Activated CD4-positive, alpha-beta T cell treated with anti-CD3 and anti-CD28 coated beads, Interleukin-2, amount 50 U/mL, for 16 hours (primary cell): ENCODE results near the gene PLEKHA1.
A peak's percentile ranks its signal among the peaks of the same experiment; 100 is the strongest.

Experiments used
- DNase-seq: peaks from one replicate; pipeline ENCODE4 v3.0.0-alpha.2; 2020

Gene PLEKHA1

GRCh38 chr10:122379537-122379936 lies 5.0 kb downstream of the PLEKHA1 start:
- no peak for DNase-seq

GRCh38 chr10:122380703-122381102 lies 6.2 kb downstream of the PLEKHA1 start:
- no peak for DNase-seq

- DNase-seq, result no peak
Observed at GRCh38 chr10:122381680-122382079, 7.2 kb downstream of the PLEKHA1 start.

GRCh38 chr10:122386514-122386913 lies 12.0 kb downstream of the PLEKHA1 start:
- DNase-seq, result no peak

- DNase-seq, result no peak
Observed at GRCh38 chr10:122387572-122387971, 13.1 kb downstream of the PLEKHA1 start.

GRCh38 chr10:122388287-122388997 lies 13.9 kb downstream of the PLEKHA1 start:
- peak; percentile 67 for DNase-seq

GRCh38 chr10:122390271-122390670 lies 15.8 kb downstream of the PLEKHA1 start:
- DNase-seq, result no peak

GRCh38 chr10:122390679-122391078 lies 16.2 kb downstream of the PLEKHA1 start:
- DNase-seq, result no peak

GRCh38 chr10:122391875-122392274 lies 17.4 kb downstream of the PLEKHA1 start:
- DNase-seq, result no peak

- DNase-seq, result no peak
Observed at GRCh38 chr10:122392835-122393234, 18.3 kb downstream of the PLEKHA1 start.

GRCh38 chr10:122393288-122393687 lies 18.8 kb downstream of the PLEKHA1 start:
- no peak for DNase-seq

GRCh38 chr10:122402548-122403131 lies 28.1 kb downstream of the PLEKHA1 start:
- no peak for DNase-seq

- DNase-seq, result no peak
Observed at GRCh38 chr10:122404576-122404975, 30.1 kb downstream of the PLEKHA1 start.

GRCh38 chr10:122407375-122408125 lies 33.0 kb downstream of the PLEKHA1 start:
- DNase-seq, result no peak

- no peak for DNase-seq
Observed at GRCh38 chr10:122413327-122413726, 38.8 kb downstream of the PLEKHA1 start.

- no peak for DNase-seq
Observed at GRCh38 chr10:122417667-122418066, 43.2 kb downstream of the PLEKHA1 start.

- no peak for DNase-seq
Observed at GRCh38 chr10:122419016-122419415, 44.5 kb downstream of the PLEKHA1 start.

- DNase-seq, result no peak
Observed at GRCh38 chr10:122419876-122420623, 45.5 kb downstream of the PLEKHA1 start.

- no peak for DNase-seq
Observed at GRCh38 chr10:122420624-122421007, 46.1 kb downstream of the PLEKHA1 start.

GRCh38 chr10:122421054-122421625 lies 46.6 kb downstream of the PLEKHA1 start:
- DNase-seq, result no peak

GRCh38 chr10:122421742-122422141 lies 47.2 kb downstream of the PLEKHA1 start:
- no peak for DNase-seq

GRCh38 chr10:122422266-122422989 lies 47.9 kb downstream of the PLEKHA1 start:
- DNase-seq, result no peak
